GM12873 (cell line): ENCODE measurements around the gene RAB3IL1.

Experiments used
- CTCF ChIP-seq: IDR thresholded peaks from 2 replicates; pipeline ENCODE4 v1.5.1; 2012; ENCODE audit warnings: low read depth, mild to moderate bottlenecking, moderate library complexity, low read length, control low read depth; ENCODE audit not compliant: insufficient read depth; ENCODE audit errors: missing control alignments

RAB3IL1 gene

GRCh38 chr11:61891331-61892084, 25.9 kb downstream of the RAB3IL1 start, which contains the start of gene FADS3:
Gene FADS3 (minus strand): TSS chr11:61891545. CDS start chr11:61891381, 164 bp downstream.
- no peak for TF ChIP-seq CTCF

- TF ChIP-seq CTCF = no peak
Measured at GRCh38 chr11:61890529-61891330, 26.6 kb downstream of the RAB3IL1 start.

- TF ChIP-seq CTCF = no peak
Measured at GRCh38 chr11:61889831-61890230, 27.5 kb downstream of the RAB3IL1 start.

GRCh38 chr11:61888590-61888989, 28.8 kb downstream of the RAB3IL1 start:
- no peak for TF ChIP-seq CTCF

GRCh38 chr11:61887839-61888494, 29.4 kb downstream of the RAB3IL1 start:
- no peak for TF ChIP-seq CTCF

- TF ChIP-seq CTCF = no peak
Measured at GRCh38 chr11:61886643-61887042, 30.7 kb downstream of the RAB3IL1 start.
